Activated naive CD4-positive, alpha-beta T cell treated with anti-CD3 and anti-CD28 coated beads, Interleukin-2, amount 50 U/mL, for 72 hours (primary cell): ENCODE results near the gene E4F1. TPM values are rescaled to one million over a fixed set of nuclear protein-coding genes. Genes with fewer than 3 reads are reported as not detected.
A peak's percentile ranks its signal among the peaks of the same experiment; 100 is the strongest.

Source experiments
- ATAC-seq, 2 donors: fragments of 150-1000 bp; cut with Tn5 transposase; 2 replicates each; pipeline ENCODE4 v1.10.0; 2021; ENCODE audit warnings: mild to moderate bottlenecking in 2 of 2, moderate library complexity in 2 of 2
- DNase-seq, 2 donors: peaks; one replicate each; pipeline ENCODE4 v3.0.0; 2021 to 2022; ENCODE audit warnings: low spot score in 2 of 2
- H3K27ac Mint-ChIP-seq, 2 donors: one replicate each; pipeline ENCODE4 v1.8.0; 2022; ENCODE audit warnings: mild to moderate bottlenecking in 2 of 2, mixed read lengths in 2 of 2
- H3K36me3 Mint-ChIP-seq, 2 donors: one replicate each; pipeline ENCODE4 v1.8.0; 2022; ENCODE audit warnings: mixed read lengths in 2 of 2
- H3K9me3 Mint-ChIP-seq, 2 donors: one replicate each; pipeline ENCODE4 v1.8.0; 2022; ENCODE audit warnings: mixed read lengths in 2 of 2
- total RNA-seq, 2 donors: library from RNA; stranded (reverse); gene quantifications; one replicate each; pipeline ENCODE4 v1.2.3, GENCODE V29; 2022

The E4F1 gene
- total RNA-seq, 2 donors from 2014 or later: 19.0 to 22.5 TPM

DNA sequence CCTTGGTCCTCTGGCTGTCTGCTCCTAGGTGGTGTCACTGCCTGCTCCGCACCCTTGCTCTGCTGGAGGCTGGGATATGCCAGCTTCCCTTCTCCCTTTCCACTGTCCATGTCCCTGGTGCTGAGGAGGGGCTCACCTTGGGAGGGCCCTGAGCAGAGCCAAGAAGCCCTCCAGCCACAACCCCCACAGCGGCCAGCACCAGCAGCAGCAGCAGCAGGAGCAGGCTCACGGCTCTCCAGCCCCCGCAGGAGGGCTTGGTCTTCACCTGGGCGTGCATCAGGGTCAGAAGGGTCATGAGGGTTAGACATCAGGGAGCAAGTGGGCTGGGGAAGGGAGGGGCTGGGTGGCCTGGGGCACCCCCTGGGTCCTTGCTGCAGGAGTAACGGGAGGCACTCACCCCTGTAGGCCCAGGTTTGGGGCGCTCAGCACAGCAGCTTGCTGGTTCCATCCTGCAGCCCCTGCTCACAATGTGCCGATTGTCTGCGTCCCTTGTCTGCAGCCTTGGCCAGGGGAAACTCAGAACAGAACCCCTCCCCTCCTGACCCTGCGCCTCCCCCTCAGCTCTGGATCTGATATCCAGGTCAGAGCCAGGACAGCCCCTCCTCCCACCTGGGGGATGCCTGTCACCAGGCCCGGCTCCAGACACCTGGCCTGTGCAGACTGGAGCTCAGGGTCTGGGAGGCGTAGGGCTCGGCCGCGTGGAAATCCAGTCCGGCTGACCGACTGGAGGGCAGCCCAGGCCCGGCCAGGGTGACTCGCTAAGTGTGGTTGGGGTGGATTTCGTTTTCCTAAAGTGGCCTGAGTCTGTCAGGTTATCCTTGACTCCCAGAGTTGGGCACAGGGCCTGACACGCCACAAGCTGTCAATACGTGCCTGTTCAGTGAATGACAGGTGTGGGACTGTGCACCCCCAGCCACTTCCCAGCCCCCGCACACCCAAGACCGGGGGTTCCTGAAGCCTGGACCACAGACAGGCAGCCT, 12.7 kb upstream of the E4F1 start, which contains the start of gene BRICD5:
Gene BRICD5 (minus strand): TSS at position 478 of the 980 bp plus-strand sequence. CDS start 30 bp downstream, at position 448.
- DNase-seq: no peak
- Mint-ChIP-seq H3K27ac (peak within 1 kb of the TSS in 1 of 2 donors; percentile 27), H3K9me3 (no peaks in the 10 kb centered on the region), H3K36me3 (peaks cover 22 to 36% of the 10 kb centered on the region in 2 donors)
- no peak for ATAC-seq

DNA sequence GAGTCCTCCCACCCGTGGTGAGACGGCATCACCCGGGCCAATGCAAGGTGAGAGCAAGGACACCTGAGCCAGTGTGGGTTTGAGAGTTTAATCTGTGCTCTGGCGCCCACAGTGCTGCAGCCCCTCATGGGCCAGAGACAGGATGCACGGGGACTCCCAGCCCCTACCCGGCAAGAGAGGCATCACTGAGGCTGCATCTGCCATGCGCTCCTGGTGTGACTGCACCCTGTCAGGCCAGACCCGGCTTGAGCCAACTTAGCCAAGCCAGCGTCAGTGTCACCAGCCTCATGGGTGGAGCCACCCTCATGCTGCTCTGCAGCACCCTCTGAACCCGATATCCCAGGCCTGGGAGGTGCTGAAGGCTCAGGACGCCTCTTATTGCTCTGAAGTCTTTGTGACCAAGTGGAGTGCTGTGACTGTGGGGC, 11.5 kb upstream of the E4F1 start:
- no peaks in the 10 kb centered on the region for H3K9me3 Mint-ChIP-seq
- peak overlapping the region in 1 of 2 donors; percentile 27 for H3K27ac Mint-ChIP-seq
- peaks cover 22 to 29% of the 10 kb centered on the region in 2 donors for H3K36me3 Mint-ChIP-seq
- ATAC-seq (no peak), DNase-seq (no peak)

DNA sequence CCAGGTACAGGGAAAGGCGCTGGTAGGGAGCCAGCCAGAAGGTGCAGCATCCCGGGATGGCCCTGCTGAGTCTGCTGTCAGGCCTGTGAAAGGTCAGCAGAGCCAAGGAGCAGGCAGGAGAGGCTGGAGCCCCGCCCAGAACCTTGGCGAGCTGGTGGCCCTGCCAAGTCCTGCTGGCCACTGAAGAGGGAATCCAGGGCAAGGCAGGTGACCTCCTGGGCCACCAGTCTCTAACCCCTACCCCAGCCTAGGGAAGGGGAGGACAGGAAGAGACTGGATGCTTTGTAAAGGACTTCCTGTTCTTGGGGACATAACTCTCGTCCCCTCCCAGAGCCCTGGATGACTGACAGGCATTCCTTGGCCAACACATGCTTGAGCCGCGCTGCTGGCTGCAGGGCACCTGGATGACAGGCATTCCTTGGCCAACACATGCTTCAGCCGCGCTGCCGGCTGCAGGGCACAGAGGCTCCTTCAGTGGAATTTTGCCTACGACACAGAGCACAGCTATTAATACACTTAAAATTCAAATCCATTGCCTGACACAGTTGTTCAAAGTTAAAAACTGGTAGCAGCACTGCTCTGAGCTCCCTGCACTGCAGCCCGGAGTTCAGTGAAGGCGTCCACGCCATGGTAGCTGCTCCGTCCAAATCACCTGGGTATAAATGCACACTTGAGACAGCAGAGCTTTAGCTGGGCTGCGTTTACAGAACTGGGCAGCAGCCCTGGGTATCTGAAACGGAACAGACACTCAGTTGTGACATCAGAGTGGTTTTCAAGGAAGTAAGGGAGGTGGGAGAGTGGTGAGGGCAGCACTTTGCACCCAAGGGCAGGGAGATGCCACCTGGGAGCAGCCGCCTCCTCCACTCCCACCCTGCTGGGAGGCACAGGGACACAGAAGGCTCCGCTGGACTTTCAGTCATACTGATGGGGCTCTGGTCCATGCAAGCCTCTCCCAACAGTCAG, 10.7 kb upstream of the E4F1 start:
- ATAC-seq (no peak), DNase-seq (no peak)
- Mint-ChIP-seq H3K27ac (peak overlapping the region; percentile 27 to 91), H3K36me3 (peaks cover 16 to 25% of the 10 kb centered on the region in 2 donors), H3K9me3 (no peaks in the 10 kb centered on the region)

DNA sequence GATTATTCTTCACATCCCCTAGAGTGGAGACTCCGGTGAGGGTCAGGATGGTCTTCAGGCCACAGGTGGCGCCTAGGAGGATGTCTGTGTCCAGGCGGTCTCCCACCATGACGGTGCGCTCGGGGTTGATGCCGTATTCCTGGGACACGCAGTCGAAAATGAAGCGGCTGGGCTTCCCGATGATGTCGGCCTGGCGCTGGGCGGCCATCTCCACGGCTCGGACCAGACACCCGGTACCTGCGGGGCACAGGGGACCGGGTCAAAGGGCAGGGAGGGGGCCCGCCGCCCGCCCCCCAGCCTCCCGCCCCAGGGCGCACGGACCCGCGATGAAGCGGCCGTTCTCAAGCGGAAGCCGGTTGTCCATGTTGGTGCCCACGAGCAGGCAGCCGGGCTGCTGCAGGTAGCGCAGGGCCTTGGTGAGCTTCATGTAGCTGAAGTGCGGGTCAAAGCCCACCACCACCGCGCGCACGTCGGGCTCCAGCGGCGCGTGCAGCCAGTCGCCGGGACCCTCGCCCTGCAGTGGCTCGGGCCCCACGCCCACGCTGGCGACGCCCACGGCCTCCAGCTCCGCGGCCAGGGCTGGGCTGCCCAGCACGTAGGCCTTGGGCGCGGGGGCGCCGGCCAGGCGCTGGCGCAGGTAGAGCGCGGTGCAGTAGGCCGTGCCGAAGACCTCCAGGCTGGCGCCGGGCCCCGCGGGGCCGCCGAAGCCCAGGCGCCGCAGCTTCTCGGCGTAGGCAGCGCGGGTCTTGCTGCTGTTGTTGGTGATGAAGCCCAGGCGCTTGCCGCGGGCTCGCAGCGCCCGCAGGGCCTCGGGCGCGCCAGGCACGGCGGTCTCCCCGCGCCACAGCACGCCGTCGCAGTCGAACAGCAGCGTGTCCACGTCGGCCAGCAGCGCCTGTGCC, 9.3 kb upstream of the E4F1 start:
- Mint-ChIP-seq H3K9me3 (no peaks in the 10 kb centered on the region), H3K36me3 (peaks cover 12 to 21% of the 10 kb centered on the region in 2 donors), H3K27ac (peak overlapping the region; percentile 27 to 91)
- no peak for DNase-seq
- ATAC-seq: no peak

DNA sequence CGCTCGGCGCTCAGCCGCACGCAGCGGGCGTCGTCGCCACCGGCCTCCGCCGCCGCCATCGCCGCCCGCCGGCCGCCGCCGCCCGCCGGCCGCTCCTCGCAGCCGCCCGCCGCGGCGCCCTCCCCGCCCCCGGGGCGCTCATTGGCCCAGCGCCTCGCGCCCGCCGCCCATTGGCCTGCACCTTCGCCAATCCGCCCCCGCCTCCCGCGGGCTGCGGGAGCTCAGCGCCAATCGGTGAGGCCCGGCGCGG, 8.7 kb upstream of the E4F1 start, which contains the start of gene PGP:
Gene PGP (minus strand): TSS at position 122 of the 250 bp plus-strand sequence. CDS start 63 bp downstream, at position 59.
- Mint-ChIP-seq H3K27ac (peak within 1 kb of the TSS; percentile 91), H3K9me3 (no peaks in the 10 kb centered on the region), H3K36me3 (peaks cover 12 to 21% of the 10 kb centered on the region in 2 donors)
- no peak for DNase-seq
- peak; percentile 86 to 92 for ATAC-seq

DNA sequence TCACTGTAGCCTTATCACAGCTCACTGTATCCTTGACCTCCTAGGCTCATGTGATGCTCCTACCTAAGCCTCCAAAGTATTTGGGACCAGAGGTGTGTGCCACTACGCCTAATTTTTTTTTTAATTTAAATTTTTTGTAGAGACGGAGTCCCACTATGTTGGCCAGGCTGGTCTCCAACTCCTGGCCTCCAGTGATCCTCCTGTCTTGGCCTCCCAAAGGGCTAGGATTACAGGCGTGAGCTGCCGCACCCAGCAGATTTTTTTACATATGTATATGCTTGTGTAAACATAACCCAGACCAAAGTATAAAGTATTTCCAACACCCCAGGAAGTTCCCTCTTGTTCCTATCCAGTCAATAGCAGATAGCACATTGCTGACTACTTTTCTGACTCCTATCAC, 7.1 kb upstream of the E4F1 start:
- H3K9me3 Mint-ChIP-seq: no peaks in the 10 kb centered on the region
- peaks cover 12 to 21% of the 10 kb centered on the region in 2 donors for H3K36me3 Mint-ChIP-seq
- ATAC-seq (no peak), DNase-seq (no peak)
- peak overlapping the region; percentile 36 to 91 for H3K27ac Mint-ChIP-seq

DNA sequence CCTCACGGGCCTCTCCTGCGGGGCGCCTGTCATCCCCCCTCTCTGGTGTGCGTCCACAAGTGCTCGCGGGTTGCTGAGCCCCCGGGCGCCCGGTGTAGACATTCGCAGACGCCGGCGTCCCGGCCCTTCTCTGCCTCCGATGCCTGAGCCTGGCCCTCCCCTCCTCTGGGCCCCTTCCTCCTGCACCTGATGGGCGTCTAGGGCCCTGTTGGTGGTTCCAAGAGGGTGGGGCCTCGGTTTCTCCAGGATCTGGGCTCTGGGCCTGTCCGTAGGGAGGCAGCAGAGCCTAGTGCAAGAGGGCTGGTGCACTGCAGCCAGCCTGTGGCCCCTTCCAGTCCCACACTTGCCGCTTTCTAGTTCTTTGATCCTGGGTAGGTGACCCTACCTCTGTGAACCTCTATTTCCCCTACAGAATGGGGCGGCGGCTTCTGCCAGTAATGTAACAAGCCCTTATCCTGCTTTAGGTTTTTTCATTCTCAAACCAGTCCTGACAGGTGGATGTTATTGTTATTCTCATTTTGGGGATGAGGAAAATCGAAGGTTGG, 623 bp downstream of the E4F1 start:
- peak in 1 of 2 donors; percentile 40 for DNase-seq
- H3K36me3 Mint-ChIP-seq: no peaks in the 10 kb centered on the region
- H3K9me3 Mint-ChIP-seq: no peaks in the 10 kb centered on the region
- peak; percentile 7 to 17 for ATAC-seq
- peak overlapping the region; percentile 80 to 81 for H3K27ac Mint-ChIP-seq

DNA sequence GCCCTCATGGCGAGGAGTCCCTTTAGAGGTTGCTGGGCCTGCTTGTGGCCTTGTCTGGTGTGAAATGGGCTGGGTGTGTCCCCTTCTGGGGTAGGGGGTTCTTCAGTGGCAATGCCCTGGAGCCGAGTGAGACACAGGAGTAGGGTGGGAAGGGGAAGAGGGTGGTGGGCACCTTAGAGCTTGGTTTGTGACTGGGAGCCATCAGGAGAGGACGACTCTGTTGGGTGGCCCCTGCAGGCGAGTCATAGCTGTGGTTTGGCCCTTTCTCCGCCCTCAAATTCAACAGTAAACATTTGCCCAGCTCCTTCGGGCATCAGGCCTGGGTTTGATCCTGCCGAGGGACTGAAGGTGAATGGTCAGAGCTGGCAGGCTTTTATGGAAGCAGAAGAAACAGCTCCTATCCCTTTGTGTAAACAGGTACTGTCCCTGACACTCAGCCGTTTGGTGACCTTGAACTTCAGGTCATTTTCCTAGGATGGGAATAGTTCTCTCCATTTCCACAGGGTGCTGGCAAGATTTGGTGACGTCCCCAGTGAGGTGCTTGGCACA, 2.9 kb downstream of the E4F1 start:
- Mint-ChIP-seq H3K36me3 (peaks cover 0 to 7% of the 10 kb centered on the region in 2 donors), H3K9me3 (no peaks in the 10 kb centered on the region), H3K27ac (no peak overlapping the region)
- DNase-seq: no peak
- ATAC-seq: no peak

DNA sequence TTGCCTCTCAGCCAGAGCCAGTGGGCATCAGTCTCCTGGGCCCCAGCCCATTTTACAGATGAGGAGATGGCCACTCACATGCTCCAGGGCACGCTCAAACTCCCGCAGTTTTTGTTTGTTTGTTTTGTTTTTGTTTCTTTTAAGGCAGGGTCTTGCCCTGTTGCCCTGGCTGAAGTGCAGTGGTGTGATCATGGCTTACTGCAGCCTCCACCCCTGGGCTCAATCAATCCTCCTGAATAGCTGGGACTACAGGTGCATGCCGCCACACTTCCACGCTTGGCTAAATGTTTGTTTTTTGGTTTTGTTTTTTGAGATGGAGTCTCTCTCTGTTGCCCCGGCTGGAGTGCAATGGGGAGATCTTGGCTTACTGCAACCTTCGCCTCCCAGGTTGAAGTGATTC, 3.5 kb downstream of the E4F1 start:
- Mint-ChIP-seq H3K9me3 (no peaks in the 10 kb centered on the region), H3K36me3 (peaks cover 0 to 7% of the 10 kb centered on the region in 2 donors), H3K27ac (peak overlapping the region in 1 of 2 donors; percentile 8)
- DNase-seq (no peak), ATAC-seq (no peak)

DNA sequence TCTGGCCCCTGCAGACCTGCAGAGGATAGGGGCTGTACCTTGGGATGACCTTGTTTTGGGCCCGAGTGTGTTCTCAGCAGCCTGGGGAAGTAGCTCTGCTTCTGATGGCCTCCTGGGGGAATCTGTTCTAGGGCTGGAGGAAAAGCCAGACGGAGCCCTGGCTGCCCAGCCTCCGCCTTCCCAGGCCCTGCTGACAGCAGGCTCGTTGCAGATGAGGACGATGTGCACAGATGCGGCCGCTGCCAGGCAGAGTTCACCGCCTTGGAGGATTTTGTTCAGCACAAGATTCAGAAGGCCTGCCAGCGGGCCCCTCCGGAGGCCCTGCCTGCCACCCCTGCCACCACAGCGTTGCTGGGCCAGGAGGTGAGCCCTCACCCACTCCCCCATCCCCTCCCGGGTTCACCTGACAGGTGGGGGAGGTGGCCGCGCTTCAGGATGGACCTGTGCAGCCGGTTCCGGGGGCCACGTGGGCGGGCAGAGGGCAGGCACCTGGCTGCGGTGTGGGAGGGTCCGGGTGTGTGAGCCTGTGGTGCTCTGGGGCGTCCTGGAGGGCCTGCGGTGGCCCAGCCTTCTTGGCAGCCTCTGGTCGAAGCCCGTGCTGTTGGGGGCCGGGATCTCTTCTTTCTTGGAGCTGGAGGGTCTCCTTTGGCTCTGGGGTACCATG, 4.9 kb downstream of the E4F1 start:
- DNase-seq (no peak), ATAC-seq (no peak)
- Mint-ChIP-seq H3K36me3 (peaks cover 0 to 7% of the 10 kb centered on the region in 2 donors), H3K27ac (no peak overlapping the region), H3K9me3 (no peaks in the 10 kb centered on the region)

DNA sequence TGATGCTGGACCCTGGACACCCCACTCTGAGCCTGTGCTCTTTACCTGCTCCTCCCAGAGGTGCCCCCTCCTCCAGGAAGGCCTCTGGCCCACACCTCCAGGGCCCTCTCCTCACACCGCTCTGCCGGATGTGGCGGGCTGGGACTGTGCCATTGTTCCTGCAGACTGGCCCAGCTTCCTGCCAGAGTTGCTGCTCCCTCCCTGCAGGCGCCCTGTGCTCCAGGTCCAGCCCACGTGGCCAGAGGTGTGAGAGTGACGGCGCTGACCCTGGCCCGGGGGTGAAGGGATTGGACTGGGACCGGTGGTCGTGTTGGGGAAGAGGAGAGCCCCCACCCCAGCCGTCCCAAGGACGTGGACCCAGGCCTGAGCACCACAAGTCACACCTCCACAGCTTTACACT, 5.7 kb downstream of the E4F1 start:
- Mint-ChIP-seq H3K9me3 (no peaks in the 10 kb centered on the region), H3K27ac (peak overlapping the region in 1 of 2 donors; percentile 36), H3K36me3 (peaks cover 0 to 7% of the 10 kb centered on the region in 2 donors)
- ATAC-seq (no peak), DNase-seq (no peak)

DNA sequence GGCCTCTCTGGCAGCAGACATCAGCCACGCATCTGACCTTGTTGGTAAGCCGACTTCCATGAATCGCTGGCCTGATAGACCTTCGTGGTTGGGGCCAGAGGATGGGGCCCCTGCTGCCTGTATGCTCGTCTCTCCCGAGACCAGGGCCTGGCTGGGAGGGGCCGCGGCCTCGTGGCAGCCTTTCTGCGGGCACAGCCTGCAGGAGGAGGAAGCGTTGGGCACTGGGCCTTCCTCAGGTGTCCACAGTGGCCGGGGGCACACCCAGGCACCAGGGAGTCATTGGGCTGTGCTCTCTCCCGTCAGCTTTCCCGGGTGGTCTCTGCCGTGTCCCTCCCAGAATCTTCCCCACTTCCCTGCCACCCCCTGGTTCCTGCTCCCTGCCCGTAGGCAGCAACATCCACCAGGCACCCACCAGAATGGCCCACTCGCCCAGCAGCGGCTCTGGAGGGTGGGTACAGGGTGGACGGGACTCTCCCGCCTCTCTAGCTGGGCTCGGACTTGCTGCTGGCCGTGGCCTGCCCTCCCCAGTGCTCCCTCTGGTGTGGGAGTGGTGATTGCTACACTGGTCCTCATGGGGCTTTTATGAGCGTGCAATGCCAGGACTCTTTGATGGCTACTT, 6.3 kb downstream of the E4F1 start:
- DNase-seq (no peak), ATAC-seq (no peak)
- peaks cover 0 to 7% of the 10 kb centered on the region in 2 donors for H3K36me3 Mint-ChIP-seq

DNA sequence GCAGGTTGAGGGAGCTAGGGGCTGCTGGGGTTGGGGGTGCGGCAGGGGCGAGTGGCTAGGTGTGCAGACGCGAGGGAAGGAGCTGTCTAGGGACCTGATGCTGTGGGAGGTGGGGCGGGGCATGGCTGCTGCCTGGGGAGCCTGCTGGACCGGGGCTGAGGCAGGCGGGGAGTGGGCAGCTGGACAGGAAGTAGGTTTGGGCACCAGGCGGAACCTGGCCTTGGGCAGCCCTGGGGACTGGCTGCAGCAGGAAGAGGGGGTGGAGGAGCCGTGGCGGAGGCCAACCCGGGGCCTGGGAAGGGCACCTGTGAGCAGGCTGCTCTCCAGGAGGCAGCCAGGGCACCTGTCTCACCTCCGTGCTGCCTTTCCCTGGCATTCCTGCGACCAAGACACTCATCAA, 7.0 kb downstream of the E4F1 start:
- no peaks in the 10 kb centered on the region for H3K9me3 Mint-ChIP-seq
- no peak overlapping the region for H3K27ac Mint-ChIP-seq
- no peak for ATAC-seq
- no peak for DNase-seq
- H3K36me3 Mint-ChIP-seq: peaks cover 0 to 11% of the 10 kb centered on the region in 2 donors

More for the DNA sequence above, 6.3 kb downstream of the E4F1 start:
- Mint-ChIP-seq H3K9me3 (no peaks in the 10 kb centered on the region), H3K27ac (no peak overlapping the region)

DNA sequence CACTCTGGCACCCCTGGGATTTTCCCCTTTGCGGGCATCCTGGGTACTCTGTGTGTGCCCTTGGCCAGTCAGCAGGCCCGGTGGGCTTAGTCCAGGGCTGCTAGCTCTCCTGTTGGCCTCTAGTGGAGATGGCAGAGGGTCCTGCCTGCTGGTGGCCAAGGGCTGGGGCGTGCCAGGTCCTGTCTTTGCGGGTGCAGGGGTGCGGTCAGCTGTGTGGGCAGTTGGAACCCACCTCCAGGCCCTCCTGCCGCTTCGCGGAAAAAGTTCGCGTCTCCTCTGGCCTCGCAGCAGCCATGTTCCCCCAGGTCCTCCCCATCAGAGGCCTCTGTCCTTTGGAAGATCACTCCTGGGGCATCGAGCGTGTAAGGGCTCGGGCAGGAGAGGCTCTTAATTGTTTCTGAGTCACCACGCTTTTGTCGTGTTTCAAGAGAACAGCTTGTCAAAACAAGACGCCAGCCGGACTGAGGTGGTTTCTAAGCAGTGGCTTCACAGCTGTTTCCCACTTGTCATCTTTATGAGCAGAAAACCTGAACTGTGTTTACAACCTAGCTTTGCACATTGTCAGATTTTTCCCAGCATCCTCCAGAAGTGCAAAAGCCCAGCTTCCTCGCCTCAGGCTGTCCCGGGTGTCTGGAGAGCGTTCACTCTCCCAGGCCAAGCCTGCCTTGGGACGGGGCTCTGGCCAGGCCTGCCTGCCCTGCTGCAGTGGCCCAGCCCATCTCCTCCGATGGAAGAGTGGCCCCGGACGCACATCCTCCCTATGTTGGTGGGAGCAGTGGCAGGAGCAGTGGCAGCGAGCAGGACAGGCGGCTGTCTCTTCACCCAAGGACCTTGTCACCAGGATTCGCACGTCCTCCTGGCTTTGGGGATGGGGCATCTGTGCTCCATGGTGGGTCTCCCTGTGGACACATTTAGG, 7.9 kb downstream of the E4F1 start:
- ATAC-seq: no peak

More for the DNA sequence above, 7.9 kb downstream of the E4F1 start:
- no peak for DNase-seq
- H3K36me3 Mint-ChIP-seq: peaks cover 0 to 12% of the 10 kb centered on the region in 2 donors
- H3K27ac Mint-ChIP-seq: no peak overlapping the region
- H3K9me3 Mint-ChIP-seq: no peaks in the 10 kb centered on the region
